H1 (cell line): ENCODE results near the gene ZACN. TPM values are rescaled to one million over a fixed set of nuclear protein-coding genes. Genes with fewer than 3 reads are reported as not detected.
"Not testable (repeated sequence)": the region's sequence is repeated elsewhere in the genome, so short reads cannot be mapped to it uniquely, and the experiment has no call there.

Experiments
- CTCF ChIA-PET: fragments of 300-600 bp; sonication (Branson Sonifier 250); formaldehyde crosslinking; loops from one replicate; lab custom pipeline; 2021; ENCODE audit not compliant: partially characterized antibody; lab: Charles Lee
- POLR2A ChIA-PET: fragments of 300-600 bp; sonication (Branson Sonifier 250); formaldehyde crosslinking; loops from one replicate; lab custom pipeline; 2021; ENCODE audit warnings: inconsistent platforms; ENCODE audit not compliant: partially characterized antibody; lab: Charles Lee
- DNase-seq, 2 experiments: peaks; one replicate each; pipeline versions ENCODE4 v3.0.0 to v3.0.0-alpha.2; 2010 to 2022; ENCODE audit warnings: low spot score in 2 of 2, low read depth in 1 of 2, mixed read lengths in 1 of 2
- FAIRE-seq: peaks from 2 replicates; lab custom pipeline; 2011; peaks lifted over from hg19 to GRCh38; lab: Jason Lieb, UNC
- H2AFZ ChIP-seq: 2 replicates; pipeline ENCODE4 v1.8.1; 2012; ENCODE audit warnings: low read length, inconsistent platforms
- H2AK5ac ChIP-seq: 2 replicates; pipeline ENCODE4 v1.6.1; 2013; ENCODE audit warnings: low read depth, low read length
- H2BK120ac ChIP-seq: replicated peaks from 2 replicates; pipeline ENCODE3; 2013; ENCODE audit warnings: low read depth, low read length, inconsistent platforms
- H2BK12ac ChIP-seq: 2 replicates; pipeline ENCODE4 v1.6.1; 2013; ENCODE audit warnings: low read depth, low read length
- H2BK15ac ChIP-seq: 2 replicates; pipeline ENCODE4 v1.6.1; 2013; ENCODE audit warnings: low read length
- H2BK20ac ChIP-seq: 2 replicates; pipeline ENCODE4 v1.6.1; 2013; ENCODE audit warnings: low read length
- H2BK5ac ChIP-seq: 2 replicates; pipeline ENCODE4 v1.6.1; 2013; ENCODE audit warnings: low read depth, low read length
- H3K14ac ChIP-seq: 2 replicates; pipeline ENCODE4 v1.6.1; 2013; ENCODE audit warnings: inconsistent platforms; ENCODE audit not compliant: insufficient read length
- H3K18ac ChIP-seq: 2 replicates; pipeline ENCODE4 v1.6.1; 2013; ENCODE audit warnings: low read length; ENCODE audit errors: extremely low read depth
- H3K23ac ChIP-seq: 2 replicates; pipeline ENCODE4 v1.6.1; 2013; ENCODE audit warnings: inconsistent platforms; ENCODE audit not compliant: insufficient read length
- H3K23me2 ChIP-seq: 2 replicates; pipeline ENCODE4 v1.6.1; 2013; ENCODE audit warnings: low read depth, low read length
- H3K27ac ChIP-seq: 2 replicates; pipeline ENCODE4 v1.6.1; 2011; ENCODE audit warnings: low read depth, low read length, inconsistent platforms
- H3K27me3 ChIP-seq, 4 experiments: replicated peaks in 1 of 4; 1 replicate in 1 of 4; 2 replicates in 3 of 4; pipeline versions ENCODE4 v1.6.1 to v1.8.1; 2011 to 2013; ENCODE audit warnings: low read length in 3 of 4, mild to moderate bottlenecking in 3 of 4, inconsistent platforms in 2 of 4, mixed read lengths in 2 of 4, moderate library complexity in 1 of 4; ENCODE audit not compliant: control insufficient read depth in 3 of 4, insufficient read depth in 3 of 4; ENCODE audit errors: extremely low read depth in 1 of 4
- H3K36me3 ChIP-seq, 4 experiments: 2 replicates each; pipeline versions ENCODE4 v1.6.1 to v1.8.1; 2011 to 2013; ENCODE audit warnings: mild to moderate bottlenecking in 4 of 4, low read length in 3 of 4, moderate library complexity in 2 of 4, control low read depth in 1 of 4, inconsistent platforms in 1 of 4; ENCODE audit not compliant: insufficient read depth in 4 of 4, control insufficient read depth in 2 of 4
- H3K4ac ChIP-seq: replicated peaks from 2 replicates; pipeline ENCODE3; 2013; ENCODE audit warnings: low read length, low read depth, mixed read lengths, inconsistent platforms; ENCODE audit not compliant: insufficient read length
- H3K4me1 ChIP-seq, 4 experiments: replicated peaks in 1 of 4; 1 replicate in 1 of 4; 2 replicates in 3 of 4; pipeline versions ENCODE4 v1.6.1 to v1.8.1; 2011 to 2013; ENCODE audit warnings: low read length in 3 of 4, inconsistent platforms in 2 of 4, mixed read lengths in 1 of 4; ENCODE audit not compliant: insufficient read depth in 4 of 4, control insufficient read depth in 3 of 4
- H3K4me2 ChIP-seq, 2 experiments: 2 replicates each; pipeline versions ENCODE4 v1.6.1 to v1.8.1; 2011 to 2013; ENCODE audit warnings: low read depth in 2 of 2, low read length in 2 of 2, control low read depth in 1 of 2, inconsistent platforms in 1 of 2, mild to moderate bottlenecking in 1 of 2; ENCODE audit not compliant: insufficient read depth in 1 of 2
- H3K4me3 ChIP-seq, 4 experiments: fragments of 200-600, 300-600 bp in 1 of 4; sonication (generic), shearing (Covaris generic), sonication (Bioruptor Twin) in 1 of 4; 2 replicates each; pipeline versions ENCODE4 v1.5.1 to v1.8.1; 2011 to 2016; ENCODE audit warnings: low read length in 4 of 4, low read depth in 3 of 4, control low read depth in 2 of 4, inconsistent platforms in 2 of 4, mild to moderate bottlenecking in 2 of 4, mixed read lengths in 1 of 4, moderate library complexity in 1 of 4; ENCODE audit not compliant: insufficient read depth in 2 of 4; ENCODE audit errors: extremely low read depth in 1 of 4
- H3K56ac ChIP-seq: replicated peaks from 2 replicates; pipeline ENCODE3; 2013; ENCODE audit warnings: low read depth, mild to moderate bottlenecking, mixed read lengths, low read length, inconsistent platforms; ENCODE audit not compliant: insufficient read length
- H3K79me1 ChIP-seq: 2 replicates; pipeline ENCODE4 v1.6.1; 2013; ENCODE audit warnings: low read depth, low read length, control low read depth
- H3K79me2 ChIP-seq, 2 experiments: 2 replicates each; pipeline versions ENCODE4 v1.6.1 to v1.8.1; 2012 to 2013; ENCODE audit warnings: low read length in 2 of 2, mild to moderate bottlenecking in 2 of 2, inconsistent platforms in 1 of 2; ENCODE audit not compliant: insufficient read depth in 2 of 2, control insufficient read depth in 1 of 2
- H3K9ac ChIP-seq, 4 experiments: replicated peaks in 1 of 4; 1 replicate in 1 of 4; 2 replicates in 3 of 4; pipeline versions ENCODE4 v1.6.1 to v1.8.1; 2011 to 2013; ENCODE audit warnings: low read depth in 3 of 4, low read length in 3 of 4, control low read depth in 2 of 4, mild to moderate bottlenecking in 2 of 4, moderate library complexity in 2 of 4, inconsistent platforms in 1 of 4; ENCODE audit errors: extremely low read depth in 1 of 4
- H3K9me3 ChIP-seq, 2 experiments: 2 replicates each; pipeline versions ENCODE4 v1.6.1 to v1.8.1; 2012 to 2013; ENCODE audit warnings: mild to moderate bottlenecking in 2 of 2, moderate library complexity in 2 of 2, control low read depth in 1 of 2, inconsistent platforms in 1 of 2, low read depth in 1 of 2, low read length in 1 of 2, mixed read lengths in 1 of 2; ENCODE audit not compliant: insufficient read depth in 2 of 2
- H4K20me1 ChIP-seq, 2 experiments: replicated peaks in 1 of 2; 2 replicates each; pipeline versions ENCODE3 to v1.8.1; 2011 to 2013; ENCODE audit warnings: inconsistent platforms in 2 of 2, low read length in 2 of 2, mild to moderate bottlenecking in 1 of 2; ENCODE audit not compliant: insufficient read depth in 2 of 2, control insufficient read depth in 1 of 2
- H4K5ac ChIP-seq: 2 replicates; pipeline ENCODE4 v1.6.1; 2013; ENCODE audit warnings: low read length, low read depth, mixed read lengths, inconsistent platforms; ENCODE audit not compliant: insufficient read length
- H4K8ac ChIP-seq: 2 replicates; pipeline ENCODE4 v1.8.0; 2013; ENCODE audit warnings: mild to moderate bottlenecking, moderate library complexity, low read length, inconsistent platforms; ENCODE audit not compliant: insufficient read depth; ENCODE audit errors: extremely low read depth
- H4K91ac ChIP-seq: replicated peaks from 2 replicates; pipeline ENCODE3; 2013; ENCODE audit warnings: low read length, mixed read lengths, inconsistent platforms; ENCODE audit not compliant: insufficient read length
- WGBS, 2 experiments: shearing (Covaris generic) in 1 of 2; methylation state at CpG; one replicate each; pipeline versions ENCODE4 v1.1.6 to v1.1.7; 2013 to 2015; ENCODE audit warnings: low lambda C conversion rate in 2 of 2, mixed read lengths in 2 of 2, inconsistent platforms in 1 of 2, low coverage in 1 of 2, missing lambda C conversion rate in 1 of 2; ENCODE audit not compliant: insufficient replicate concordance in 2 of 2, insufficient coverage in 1 of 2, insufficient read length in 1 of 2; ENCODE audit errors: extremely low coverage in 1 of 2, missing lambda C conversion rate in 1 of 2; 5-methylcytosine and 5-hydroxymethylcytosine counted together
- polyA plus RNA-seq, 7 experiments: library from polyadenylated mRNA; depleted of rRNA in 3 of 7; stranded (reverse) in 5 of 7; unstranded in 2 of 7; fragments of >200 nt in 5 of 7; fragments of 200-250 nt in 2 of 7; gene quantifications; 1 replicate in 5 of 7; 2 replicates in 1 of 7; 4 replicates in 1 of 7; pipeline versions ENCODE4 v1.2.1 to v1.2.3, GENCODE V29; 2011 to 2013; ENCODE audit warnings: missing spikeins in 2 of 7, mixed read lengths in 2 of 7
- total RNA-seq: library from RNA; stranded (reverse); fragmentation: NEBNext Ultra II Directional; extraction: Animal tissue kit (Norgen Biotek cat#: 25700); gene quantifications from 2 replicates; pipeline ENCODE4 v1.2.1, GENCODE V29; 2021

ZACN gene
- total and polyA plus RNA-seq, 2 of the 8 experiments (the other 6 are each of a cell fraction or from before 2014, with no cell fraction given), result 0.26 TPM; not detected in 1

- Histone ChIP-seq H3K23me2 (peaks cover 20% of the 10 kb centered on the region; the same call in 1 of the 2 replicates), H3K4me1 (peaks cover 0 to 45% (median 39%) of the 10 kb centered on the region in 4 experiments; a peak in 6 of 7 replicates), H4K20me1 (peaks cover 2 to 15% of the 10 kb centered on the region in 2 experiments), H3K27me3 (peaks cover 54 to 68% (median 65%) of the 10 kb centered on the region in 4 experiments)
- not testable (repeated sequence) for H2AFZ ChIP-seq, H3K27ac ChIP-seq, FAIRE-seq, H3K79me1 ChIP-seq, H3K14ac ChIP-seq, H2BK15ac ChIP-seq, H3K79me2 ChIP-seq, H3K4me2 ChIP-seq, H3K56ac ChIP-seq, H3K9ac ChIP-seq, H2AK5ac ChIP-seq, H3K9me3 ChIP-seq, H3K36me3 ChIP-seq, H2BK20ac ChIP-seq, H3K4me3 ChIP-seq, H4K91ac ChIP-seq, H4K8ac ChIP-seq, H3K23ac ChIP-seq, H2BK120ac ChIP-seq, H2BK12ac ChIP-seq, H3K4ac ChIP-seq, DNase-seq, H3K18ac ChIP-seq, H2BK5ac ChIP-seq, H4K5ac ChIP-seq
- 78% methylated on average over 5 of the region's 5 CpGs; no CpG with 5 or more reads in 1 of the 2 experiments for WGBS, 2 experiments
- ChIA-PET POLR2A (interaction anchor here (0.9 to 4.0 kb wide), 7 partner anchors 10 to 163 kb away, joined by 3 to 28 read pairs (median 3); partner anchors contain the start of gene EXOC7), CTCF (interaction anchor here (0.7 to 7.6 kb wide), 5 partner anchors 15 to 363 kb away, joined by 3 to 36 read pairs (median 4); no protein-coding TSS in a partner anchor)
Observed at GRCh38 chr17:76078370-76078769, 612 bp upstream of the ZACN start.
